GM12878 (cell line): Measurements from ENCODE around the gene PPP1R10. TPM values are rescaled to one million over a fixed set of nuclear protein-coding genes. Genes with fewer than 3 reads are reported as not detected.

Experiments used
- ATAC-seq: fragments of 200-7000 bp; cut with Tn5 transposase; 3 replicates; pipeline ENCODE4 v1.9.1; 2020; ENCODE audit warnings: mild to moderate bottlenecking, moderate library complexity
- BruUV-seq: library from RNA; stranded (reverse); fragments of 400-500 nt; replicated peaks from 2 replicates; lab custom pipeline; 2021; lab: Mats Ljungman, UMichigan
- CTCF ChIA-PET: fragments of 300-600 bp; sonication (Branson Sonifier 250); formaldehyde crosslinking; extraction: SDS; loops from one replicate; lab custom pipeline; 2021; ENCODE audit warnings: inconsistent platforms; lab: Yijun Ruan, JAX
- POLR2A ChIA-PET: fragments of 350-600 bp; formaldehyde crosslinking; extraction: SDS; loops from one replicate; lab custom pipeline; 2021; ENCODE audit warnings: inconsistent platforms; lab: Charles Lee
- RAD21 ChIA-PET: fragments of 300-600 bp; sonication (Branson Sonifier 250); formaldehyde crosslinking; loops from one replicate; lab custom pipeline; 2023; ENCODE audit warnings: antibody characterized with exemption; ENCODE audit not compliant: unreplicated experiment; lab: Charles Lee
- SMC1A ChIA-PET: fragments of 300-600 bp; sonication (Branson Sonifier 250); formaldehyde crosslinking; loops from one replicate; lab custom pipeline; 2023; ENCODE audit not compliant: unreplicated experiment, uncharacterized antibody; lab: Charles Lee
- DNase-seq: peaks from one replicate; pipeline ENCODE4 v3.0.0-alpha.2; 2011; ENCODE audit warnings: low read depth, low spot score
- FAIRE-seq: peaks from 3 replicates; lab custom pipeline; 2011; peaks lifted over from hg19 to GRCh38; lab: Jason Lieb, UNC
- H2AFZ ChIP-seq: 2 replicates; pipeline ENCODE4 v1.6.0; 2011; ENCODE audit warnings: low read depth, low read length, control low read depth; ENCODE audit not compliant: control insufficient read depth
- H3K27ac ChIP-seq: 2 replicates; pipeline ENCODE4 v1.5.1; 2011; ENCODE audit warnings: control low read depth; ENCODE audit not compliant: control insufficient read depth, insufficient read depth
- H3K27me3 ChIP-seq, 2 experiments: replicated peaks in 1 of 2; 2 replicates each; pipeline versions ENCODE4 v1.6.0 to v1.6.1; 2011; ENCODE audit warnings: low read length in 1 of 2; ENCODE audit not compliant: control insufficient read depth in 2 of 2, insufficient read depth in 2 of 2
- H3K36me3 ChIP-seq, 2 experiments: 2 replicates each; pipeline ENCODE4 v1.5.1; 2011; ENCODE audit warnings: low read length in 1 of 2; ENCODE audit not compliant: control insufficient read depth in 2 of 2, insufficient read depth in 2 of 2
- H3K4me1 ChIP-seq: 2 replicates; pipeline ENCODE4 v1.6.1; 2011; ENCODE audit warnings: mild to moderate bottlenecking, low read length, moderate library complexity, mixed read lengths; ENCODE audit not compliant: control insufficient read depth, insufficient read depth
- H3K4me2 ChIP-seq: 2 replicates; pipeline ENCODE4 v1.6.0; 2011; ENCODE audit warnings: control low read depth; ENCODE audit not compliant: control insufficient read depth, insufficient read depth
- H3K4me3 ChIP-seq: fragments of 200-600 bp; sonication (generic); 2 replicates; pipeline ENCODE4 v1.5.1; 2016
- H3K79me2 ChIP-seq: 2 replicates; pipeline ENCODE4 v1.6.0; 2011; ENCODE audit warnings: low read length; ENCODE audit not compliant: control insufficient read depth, insufficient read depth
- H3K9ac ChIP-seq: 2 replicates; pipeline ENCODE4 v1.8.0; 2011; ENCODE audit warnings: low read length, control low read depth, mixed read lengths; ENCODE audit not compliant: control insufficient read depth, insufficient read depth
- H3K9me3 ChIP-seq: replicated peaks from 3 replicates; pipeline ENCODE4 v1.5.1; 2011; ENCODE audit warnings: mild to moderate bottlenecking, low read length; ENCODE audit not compliant: control insufficient read depth, insufficient read depth
- H4K20me1 ChIP-seq: 2 replicates; pipeline ENCODE4 v1.6.0; 2011; ENCODE audit not compliant: control insufficient read depth, insufficient read depth
- CBFB ChIP-seq: IDR thresholded peaks from 2 replicates; pipeline ENCODE4 v1.6.1; 2016; ENCODE audit warnings: antibody characterized with exemption, low read depth
- KLF5 ChIP-seq: fragments of 450-650 bp; IDR thresholded peaks from 2 replicates; pipeline ENCODE4 v1.6.1; 2014; ENCODE audit warnings: mild to moderate bottlenecking; ENCODE audit not compliant: partially characterized antibody
- MTA3 ChIP-seq: IDR thresholded peaks from 2 replicates; pipeline ENCODE4 v1.6.1; 2012; ENCODE audit warnings: low read length, inconsistent platforms, borderline replicate concordance
- SP1 ChIP-seq: IDR thresholded peaks from one replicate; pipeline ENCODE4 v1.6.1; 2011; ENCODE audit warnings: low read depth, low read length
- ZBED1 ChIP-seq: IDR thresholded peaks from 2 replicates; pipeline ENCODE4 v1.6.1; 2016; ENCODE audit warnings: borderline replicate concordance
- WGBS: methylation state at CpG from one replicate; pipeline ENCODE4 v1.1.6; 2016; ENCODE audit warnings: low lambda C conversion rate; ENCODE audit not compliant: insufficient replicate concordance, insufficient coverage; ENCODE audit errors: missing lambda C conversion rate; 5-methylcytosine and 5-hydroxymethylcytosine counted together
- in situ Hi-C: fragments of 300-500 bp; cut with MboI; formaldehyde crosslinking; loops from 9 replicates; pipeline ENCODE4 v1.14.3; 2018; ENCODE audit warnings: mixed read lengths
- intact Hi-C: fragments of 100-400 bp; cut with micrococcal nuclease; formaldehyde crosslinking; loops from one replicate; pipeline ENCODE4 v1.14.2; 2022; ENCODE audit not compliant: unreplicated experiment
- polyA plus RNA-seq, 11 experiments: library from polyadenylated mRNA; depleted of rRNA in 4 of 11; unstranded in 6 of 11; stranded (reverse) in 5 of 11; fragments of >200 nt; fragmentation: Nextera tagmentation in 4 of 11; fragmentation: Illumina TruSeq in 1 of 11; extraction: Ambion mirVana in 4 of 11; extraction: Trizol in 1 of 11; gene quantifications; 1 replicate in 1 of 11; 2 replicates in 10 of 11; pipeline versions ENCODE4 v1.2.1 to v1.2.3, GENCODE V29; 2011 to 2016; ENCODE audit warnings: inconsistent platforms in 2 of 11, missing spikeins in 2 of 11, low read depth in 1 of 11
- total RNA-seq, 4 experiments: library from RNA; depleted of rRNA in 3 of 4; stranded (reverse); fragments of >200 nt in 3 of 4; fragmentation: Illumina TruSeq in 1 of 4; extraction: Trizol in 1 of 4; gene quantifications; 2 replicates each; pipeline versions ENCODE4 v1.2.1 to v1.2.3, GENCODE V29; 2013 to 2021
- TF ChIP-seq, protein P1 (sequence below): fragments of 450-650 bp; IDR thresholded peaks from 2 replicates; pipeline ENCODE4 v1.6.1; 2014; ENCODE audit warnings: mild to moderate bottlenecking

PPP1R10 gene
- total and polyA plus RNA-seq, 10 of the 15 experiments (the other 5 are each of a cell fraction or from before 2014, with no cell fraction given), result 11.3 to 83.8 (median 41.2) TPM

DNA sequence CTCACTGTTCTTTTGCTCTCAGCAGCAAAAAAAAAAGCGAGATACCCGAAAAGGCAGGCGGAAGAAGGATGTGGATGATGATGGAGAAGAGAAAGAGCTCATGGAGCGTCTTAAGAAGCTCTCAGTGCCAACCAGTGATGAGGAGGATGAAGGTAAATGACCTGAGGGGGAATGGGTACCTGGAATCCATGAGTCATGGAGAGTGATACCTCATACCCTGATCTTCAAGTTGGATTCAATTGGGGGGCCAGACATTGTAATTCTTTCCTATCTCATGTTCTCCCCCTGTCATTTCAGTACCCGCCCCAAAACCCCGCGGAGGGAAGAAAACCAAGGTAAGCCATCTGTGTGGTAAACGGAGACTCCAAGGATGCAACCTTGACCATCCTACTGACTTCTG is 39.0 kb downstream of the PPP1R10 start:
- ChIA-PET CTCF (interaction anchor here (1.0 to 2.0 kb wide), 2 partner anchors 12 to 19 kb away, joined by 4 to 6 read pairs; no protein-coding TSS in a partner anchor), POLR2A (interaction anchor here (0.6 to 1.2 kb wide), 4 partner anchors 9 to 222 kb away, joined by 3 to 4 read pairs (median 3); no protein-coding TSS in a partner anchor), RAD21 (interaction anchor here (1.4 kb wide), 1 partner anchor 19 kb away, joined by 4 read pairs; no protein-coding TSS in a partner anchor), SMC1A (interaction anchor here (0.9 to 1.2 kb wide), 2 partner anchors 29 to 40 kb away, joined by 3 to 6 read pairs; partner anchors contain the start of genes MRPS18B and PPP1R10)
- Histone ChIP-seq H3K27me3 (no peaks in the 10 kb centered on the region), H3K9me3 (no peaks in the 10 kb centered on the region), H3K36me3 (peaks cover 16 to 32% of the 10 kb centered on the region in 2 experiments)
- 97% methylated on average over 8 of the region's 8 CpGs for WGBS
- intact Hi-C loops, result no loop called here
- in situ Hi-C loops, result no loop called here
- no peak for ATAC-seq
- no peak for DNase-seq
- TF ChIP-seq KLF5 (no peak), SP1 (no peak), CBFB (no peak), ZBED1 (no peak), MTA3 (no peak)
- TF ChIP-seq, protein P1, sequence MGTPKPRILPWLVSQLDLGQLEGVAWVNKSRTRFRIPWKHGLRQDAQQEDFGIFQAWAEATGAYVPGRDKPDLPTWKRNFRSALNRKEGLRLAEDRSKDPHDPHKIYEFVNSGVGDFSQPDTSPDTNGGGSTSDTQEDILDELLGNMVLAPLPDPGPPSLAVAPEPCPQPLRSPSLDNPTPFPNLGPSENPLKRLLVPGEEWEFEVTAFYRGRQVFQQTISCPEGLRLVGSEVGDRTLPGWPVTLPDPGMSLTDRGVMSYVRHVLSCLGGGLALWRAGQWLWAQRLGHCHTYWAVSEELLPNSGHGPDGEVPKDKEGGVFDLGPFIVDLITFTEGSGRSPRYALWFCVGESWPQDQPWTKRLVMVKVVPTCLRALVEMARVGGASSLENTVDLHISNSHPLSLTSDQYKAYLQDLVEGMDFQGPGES, result no peak
- TF ChIP-seq, all 136 proteins: peak for 0
- FAIRE-seq, result no peak
- BruUV-seq, result no TSS peak
- H3K79me2 ChIP-seq, result peaks cover 28% of the 10 kb centered on the region
- no peaks in the 10 kb centered on the region for H3K4me1 ChIP-seq
- no peak overlapping the region for H3K9ac ChIP-seq
- no peak overlapping the region for H2AFZ ChIP-seq
- no peak overlapping the region for H3K27ac ChIP-seq
- H4K20me1 ChIP-seq, result peaks cover 6% of the 10 kb centered on the region; the same call in 1 of the 2 replicates
- H3K4me3 ChIP-seq, result no peak overlapping the region
- H3K4me2 ChIP-seq, result no peak overlapping the region
